Stimulated activated CD8-positive, alpha-beta memory T cell treated with anti-CD3 and anti-CD28 coated beads, Interleukin-2, amount 100 ng/mL, for 1 hour (primary cell): ENCODE measurements around the gene TTBK2.

Source experiments
- DNase-seq, 2 donors: peaks; one replicate each; pipeline ENCODE4 v3.0.0-alpha.2; 2020; ENCODE audit warnings: low read depth in 2 of 2

TTBK2 gene

GRCh38 chr15:42693942-42694341, 226.6 kb downstream of the TTBK2 start:
- DNase-seq: no peak

- no peak for DNase-seq
Measured at GRCh38 chr15:42693496-42693895, 227.1 kb downstream of the TTBK2 start.

- no peak for DNase-seq
Measured at GRCh38 chr15:42692997-42693396, 227.6 kb downstream of the TTBK2 start.

GRCh38 chr15:42692536-42692935, 228.0 kb downstream of the TTBK2 start:
- DNase-seq: no peak

GRCh38 chr15:42691770-42692169, 228.8 kb downstream of the TTBK2 start:
- DNase-seq: no peak

GRCh38 chr15:42691308-42691707, 229.3 kb downstream of the TTBK2 start:
- no peak for DNase-seq
